Muscle layer of colon (tissue), 2 donors: ENCODE measurements around the gene PIK3C2A.
"Not testable (repeated sequence)": the region's sequence is repeated elsewhere in the genome, so short reads cannot be mapped to it uniquely, and the experiment has no call there.

Source experiments
- H3K27ac ChIP-seq: one replicate; pipeline ENCODE4 v1.7.0; 2013; ENCODE audit warnings: low read depth, mild to moderate bottlenecking, low read length, moderate library complexity
- H3K27me3 ChIP-seq, 2 donors: one replicate each; pipeline ENCODE4 v1.7.0; 2013; ENCODE audit warnings: low read length in 2 of 2, mild to moderate bottlenecking in 2 of 2; ENCODE audit not compliant: insufficient read depth in 2 of 2, control insufficient read depth in 1 of 2
- H3K36me3 ChIP-seq: one replicate; pipeline ENCODE4 v1.7.0; 2013; ENCODE audit warnings: mild to moderate bottlenecking, low read length; ENCODE audit not compliant: insufficient read depth
- H3K4me1 ChIP-seq: one replicate; pipeline ENCODE4 v1.7.0; 2013; ENCODE audit warnings: mild to moderate bottlenecking, low read length; ENCODE audit not compliant: insufficient read depth
- H3K4me3 ChIP-seq, 2 donors: one replicate each; pipeline ENCODE4 v1.7.0; 2013; ENCODE audit warnings: low read length in 2 of 2, low read depth in 1 of 2, mild to moderate bottlenecking in 1 of 2, moderate library complexity in 1 of 2
- H3K9ac ChIP-seq: one replicate; pipeline ENCODE4 v1.7.0; 2013; ENCODE audit warnings: low read length
- H3K9me3 ChIP-seq: one replicate; pipeline ENCODE4 v1.7.0; 2013; ENCODE audit warnings: mild to moderate bottlenecking, low read length
- donor health status: abdominal sarcoma.
- donor health status: Adenocarcinoma of cecum.

PIK3C2A gene, protein sequence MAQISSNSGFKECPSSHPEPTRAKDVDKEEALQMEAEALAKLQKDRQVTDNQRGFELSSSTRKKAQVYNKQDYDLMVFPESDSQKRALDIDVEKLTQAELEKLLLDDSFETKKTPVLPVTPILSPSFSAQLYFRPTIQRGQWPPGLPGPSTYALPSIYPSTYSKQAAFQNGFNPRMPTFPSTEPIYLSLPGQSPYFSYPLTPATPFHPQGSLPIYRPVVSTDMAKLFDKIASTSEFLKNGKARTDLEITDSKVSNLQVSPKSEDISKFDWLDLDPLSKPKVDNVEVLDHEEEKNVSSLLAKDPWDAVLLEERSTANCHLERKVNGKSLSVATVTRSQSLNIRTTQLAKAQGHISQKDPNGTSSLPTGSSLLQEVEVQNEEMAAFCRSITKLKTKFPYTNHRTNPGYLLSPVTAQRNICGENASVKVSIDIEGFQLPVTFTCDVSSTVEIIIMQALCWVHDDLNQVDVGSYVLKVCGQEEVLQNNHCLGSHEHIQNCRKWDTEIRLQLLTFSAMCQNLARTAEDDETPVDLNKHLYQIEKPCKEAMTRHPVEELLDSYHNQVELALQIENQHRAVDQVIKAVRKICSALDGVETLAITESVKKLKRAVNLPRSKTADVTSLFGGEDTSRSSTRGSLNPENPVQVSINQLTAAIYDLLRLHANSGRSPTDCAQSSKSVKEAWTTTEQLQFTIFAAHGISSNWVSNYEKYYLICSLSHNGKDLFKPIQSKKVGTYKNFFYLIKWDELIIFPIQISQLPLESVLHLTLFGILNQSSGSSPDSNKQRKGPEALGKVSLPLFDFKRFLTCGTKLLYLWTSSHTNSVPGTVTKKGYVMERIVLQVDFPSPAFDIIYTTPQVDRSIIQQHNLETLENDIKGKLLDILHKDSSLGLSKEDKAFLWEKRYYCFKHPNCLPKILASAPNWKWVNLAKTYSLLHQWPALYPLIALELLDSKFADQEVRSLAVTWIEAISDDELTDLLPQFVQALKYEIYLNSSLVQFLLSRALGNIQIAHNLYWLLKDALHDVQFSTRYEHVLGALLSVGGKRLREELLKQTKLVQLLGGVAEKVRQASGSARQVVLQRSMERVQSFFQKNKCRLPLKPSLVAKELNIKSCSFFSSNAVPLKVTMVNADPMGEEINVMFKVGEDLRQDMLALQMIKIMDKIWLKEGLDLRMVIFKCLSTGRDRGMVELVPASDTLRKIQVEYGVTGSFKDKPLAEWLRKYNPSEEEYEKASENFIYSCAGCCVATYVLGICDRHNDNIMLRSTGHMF (N-terminal part only)

DNA sequence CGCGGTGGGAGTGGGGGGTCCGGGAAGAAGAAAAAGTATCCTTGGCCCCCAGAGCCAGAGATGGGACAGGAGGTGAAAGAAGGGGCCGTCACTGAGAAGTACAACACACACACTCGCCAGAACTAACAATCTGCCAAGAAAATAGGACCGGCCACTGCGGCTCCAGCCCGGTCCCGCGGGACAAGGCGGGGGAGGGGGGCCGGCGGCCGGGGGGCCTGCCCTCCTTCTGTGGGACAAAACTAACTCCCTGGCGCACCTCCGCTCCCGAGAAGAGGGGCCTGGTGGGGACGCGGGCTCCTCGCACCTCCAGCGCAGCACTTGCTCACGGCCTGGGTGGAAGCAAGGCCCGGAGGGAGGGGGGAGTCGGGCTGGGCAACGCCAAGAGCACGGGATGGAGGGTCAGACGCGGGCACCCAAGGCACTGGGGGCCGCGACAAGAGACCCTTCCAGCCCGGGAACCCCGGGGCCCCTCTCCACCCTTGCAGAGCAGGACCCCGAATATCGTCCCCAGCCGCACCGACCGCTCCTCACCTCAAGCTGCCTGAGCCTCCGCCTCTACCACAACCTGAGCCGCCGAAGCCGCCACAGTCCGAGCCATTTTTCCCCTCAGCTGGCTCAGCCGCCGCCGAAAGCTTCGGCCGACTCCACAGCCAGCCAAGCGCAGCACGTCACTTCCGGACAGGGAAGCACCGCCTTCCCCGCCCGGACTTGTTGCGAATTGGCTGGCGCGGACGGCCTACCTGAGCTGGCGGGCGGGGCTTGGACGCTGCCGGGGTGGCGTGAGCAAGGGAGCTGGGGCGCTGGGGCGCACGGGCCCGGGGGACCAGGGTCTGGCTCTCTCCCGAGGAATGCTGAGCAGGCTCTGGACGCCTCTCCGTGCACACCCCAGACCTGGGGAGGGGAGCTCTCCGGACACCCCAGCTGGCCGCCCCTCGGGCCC, at the start of gene PIK3C2A:
Gene PIK3C2A, minus strand, starts transcription at position 670 of the 940 bp plus-strand sequence. CDS start 38,245 bp downstream, outside the sequence.
- Histone ChIP-seq H3K27ac (peak within 1 kb of the TSS; percentile 87), H3K9me3 (no peaks in the 10 kb centered on the region), H3K4me3 (peak within 1 kb of the TSS; percentile 74 to 76), H3K4me1 (peaks cover 14% of the 10 kb centered on the region), H3K9ac (peak within 1 kb of the TSS; percentile 82), H3K36me3 (no peaks in the 10 kb centered on the region), H3K27me3 (no peaks in the 10 kb centered on the region)

DNA sequence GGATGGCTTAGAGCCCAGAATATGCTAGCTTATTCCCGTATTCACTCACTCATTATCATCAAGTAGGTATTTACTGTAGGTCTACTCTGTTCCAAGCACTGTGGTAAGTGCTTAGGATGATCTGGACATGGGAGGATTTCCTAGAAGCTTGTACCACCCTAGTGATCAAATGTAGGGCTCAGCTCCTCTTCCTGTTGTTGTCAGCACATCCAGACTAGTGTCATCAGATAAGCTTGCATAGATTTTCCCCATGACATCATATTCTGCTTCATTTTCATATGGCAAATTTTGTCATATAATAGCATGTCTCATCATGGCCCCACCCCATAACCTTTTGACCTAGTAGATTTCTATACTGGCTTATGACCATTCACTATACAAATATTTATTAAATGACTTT, 49.4 kb upstream of the PIK3C2A start:
- no peaks in the 10 kb centered on the region for H3K27me3 ChIP-seq
- H3K4me1 ChIP-seq = no peaks in the 10 kb centered on the region
- H3K36me3 ChIP-seq = no peaks in the 10 kb centered on the region
- H3K9me3 ChIP-seq = no peaks in the 10 kb centered on the region
- no peak overlapping the region for H3K27ac ChIP-seq
- no peak overlapping the region for H3K9ac ChIP-seq
- H3K4me3 ChIP-seq = no peak overlapping the region

DNA sequence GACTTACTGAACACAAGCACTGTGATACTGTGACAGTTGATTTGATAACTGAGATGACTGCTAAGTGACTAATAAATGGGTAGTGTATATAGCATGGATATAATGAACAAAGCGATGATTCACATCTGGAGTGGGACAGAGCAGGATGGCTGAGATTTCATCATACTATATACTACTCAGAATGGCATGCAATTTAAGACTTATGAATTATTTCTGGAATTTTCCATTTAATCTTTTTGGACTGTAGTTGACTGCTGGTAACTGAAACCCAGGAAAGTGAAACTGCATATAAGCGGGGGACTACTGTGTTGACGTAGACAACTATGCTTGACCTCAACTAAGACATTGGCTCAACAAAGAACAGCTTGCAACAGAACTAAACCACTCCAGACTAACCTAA, 48.7 kb upstream of the PIK3C2A start:
- Histone ChIP-seq H3K9ac (no peak overlapping the region), H3K9me3 (no peaks in the 10 kb centered on the region), H3K4me3 (no peak overlapping the region), H3K4me1 (no peaks in the 10 kb centered on the region), H3K36me3 (no peaks in the 10 kb centered on the region), H3K27me3 (no peaks in the 10 kb centered on the region), H3K27ac (no peak overlapping the region)

DNA sequence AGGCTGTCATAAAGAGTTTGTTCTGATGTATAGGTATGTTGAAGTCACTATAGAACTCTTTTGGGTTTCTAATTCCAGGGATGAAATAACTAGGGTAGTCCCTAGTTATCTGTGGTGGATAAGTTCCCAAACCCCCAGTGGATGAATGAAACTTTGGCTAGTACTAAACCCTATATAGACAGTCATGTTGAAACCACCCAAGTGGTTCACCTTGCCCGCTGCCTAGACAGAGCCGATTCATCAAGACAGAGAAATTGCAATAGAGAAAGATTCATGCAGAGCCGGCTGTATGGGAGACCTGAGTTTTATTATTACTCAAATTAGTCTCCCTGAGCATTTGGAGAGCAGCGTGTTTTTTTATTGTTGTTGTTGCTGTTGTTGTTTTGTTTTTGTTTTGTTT, 44.9 kb upstream of the PIK3C2A start:
- H3K9me3 ChIP-seq = no peaks in the 10 kb centered on the region
- H3K36me3 ChIP-seq = no peaks in the 10 kb centered on the region
- no peaks in the 10 kb centered on the region for H3K4me1 ChIP-seq
- H3K27me3 ChIP-seq = no peaks in the 10 kb centered on the region
- H3K9ac ChIP-seq = no peak overlapping the region
- no peak overlapping the region for H3K4me3 ChIP-seq
- no peak overlapping the region for H3K27ac ChIP-seq

DNA sequence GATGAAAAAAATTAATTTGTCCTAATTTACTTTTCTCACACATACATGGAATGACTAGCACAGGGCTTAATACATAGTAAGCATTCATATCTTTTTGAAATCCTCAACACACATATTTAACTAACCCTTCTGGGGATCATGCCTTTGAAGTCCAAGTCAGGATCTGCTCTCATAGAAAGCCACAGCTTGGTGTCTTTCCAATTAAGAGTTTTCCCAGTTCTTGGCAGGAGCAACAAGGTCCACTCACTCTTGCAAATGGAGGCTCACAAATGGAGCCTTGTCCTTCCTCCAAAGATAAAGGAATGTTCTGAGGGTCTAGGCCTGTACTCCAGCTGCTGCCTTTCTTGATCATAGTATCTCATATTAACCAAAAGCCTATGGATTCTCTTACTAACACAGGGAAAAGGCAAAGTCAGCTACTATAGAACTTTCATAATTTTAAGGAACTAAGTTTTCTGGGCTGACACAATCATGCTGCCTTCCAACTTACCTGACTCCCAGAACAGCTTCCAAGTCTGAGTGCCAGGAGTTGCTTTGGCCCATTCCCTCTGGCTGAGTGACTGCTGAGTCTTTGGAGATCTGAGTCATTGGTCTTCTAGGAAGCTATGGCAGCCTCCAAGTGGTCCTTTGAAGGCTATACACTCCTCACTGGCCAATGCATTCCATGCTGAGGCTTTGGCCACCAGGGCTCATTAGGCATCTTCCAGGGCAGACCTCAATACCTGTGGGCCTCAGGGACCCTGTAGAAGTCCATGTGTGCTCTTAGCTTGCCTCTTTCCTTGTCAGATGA, 43.0 kb upstream of the PIK3C2A start:
- Histone ChIP-seq H3K9me3 (no peaks in the 10 kb centered on the region), H3K27me3 (no peaks in the 10 kb centered on the region), H3K4me3 (no peak overlapping the region), H3K27ac (no peak overlapping the region), H3K9ac (no peak overlapping the region), H3K36me3 (no peaks in the 10 kb centered on the region), H3K4me1 (no peaks in the 10 kb centered on the region)

DNA sequence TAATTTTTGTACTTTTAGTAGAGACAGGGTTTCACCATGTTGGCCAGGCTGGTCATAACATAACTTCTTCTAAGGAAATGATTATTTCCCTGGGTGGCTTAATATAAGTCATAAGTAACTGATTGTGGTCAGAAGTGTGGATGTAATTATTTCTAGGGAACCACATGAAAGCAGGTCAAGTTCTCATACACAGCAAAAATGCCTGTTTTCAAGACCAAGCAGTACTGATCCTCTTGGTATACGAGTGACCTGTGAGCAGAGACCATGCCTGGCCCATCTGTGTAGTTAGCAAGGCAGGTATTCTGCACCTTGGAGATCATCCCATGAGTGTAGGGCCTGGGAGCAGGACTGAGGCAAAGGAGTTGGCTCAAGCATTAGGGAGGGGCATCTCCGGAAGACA, 36.3 kb upstream of the PIK3C2A start:
- no peak overlapping the region for H3K4me3 ChIP-seq
- H3K27me3 ChIP-seq = no peaks in the 10 kb centered on the region
- H3K9me3 ChIP-seq = no peaks in the 10 kb centered on the region
- H3K4me1 ChIP-seq = no peaks in the 10 kb centered on the region
- H3K27ac ChIP-seq = no peak overlapping the region
- H3K36me3 ChIP-seq = no peaks in the 10 kb centered on the region
- H3K9ac ChIP-seq = no peak overlapping the region

DNA sequence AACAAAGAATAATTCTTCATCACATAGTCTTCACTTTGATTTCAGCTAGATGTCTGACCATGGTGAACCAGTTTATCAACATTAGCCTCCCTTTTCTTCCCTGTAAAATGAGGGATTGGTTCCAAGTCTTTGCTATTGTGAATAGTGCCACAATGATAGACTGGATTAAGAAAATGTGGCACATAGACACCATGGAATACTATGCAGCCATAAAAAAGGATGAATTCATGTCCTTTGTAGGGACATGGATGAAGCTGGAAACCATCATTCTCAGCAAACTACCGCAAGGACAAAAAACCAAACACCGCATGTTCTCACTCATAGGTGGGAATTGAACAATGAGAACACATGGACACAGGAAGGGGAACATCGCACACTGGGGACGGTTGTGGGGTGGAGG, 35.2 kb upstream of the PIK3C2A start:
- H3K36me3 ChIP-seq, H3K9ac ChIP-seq, H3K9me3 ChIP-seq, H3K4me3 ChIP-seq, H3K27ac ChIP-seq, H3K4me1 ChIP-seq, H3K27me3 ChIP-seq: not testable (repeated sequence)

DNA sequence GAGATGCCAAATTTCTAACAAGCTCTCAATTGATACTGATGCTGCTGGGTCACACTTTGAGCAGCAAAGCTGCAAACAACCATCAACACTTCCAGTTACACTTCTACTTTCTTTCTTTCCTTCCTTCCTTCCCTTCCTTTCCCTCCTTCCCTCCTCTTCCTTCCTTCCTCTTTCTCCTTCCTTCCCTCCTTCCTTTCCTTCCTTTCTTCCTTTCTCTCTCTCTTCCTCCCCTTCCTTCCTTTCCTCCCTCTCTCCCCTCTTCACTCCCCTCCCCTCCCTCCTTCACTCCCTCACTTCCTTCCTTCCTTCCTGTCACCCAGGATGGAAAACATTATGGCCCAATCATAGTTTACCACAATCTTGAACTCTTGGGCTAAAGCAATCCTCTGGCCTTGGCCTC, 33.0 kb upstream of the PIK3C2A start:
- Histone ChIP-seq H3K27ac (no peak overlapping the region), H3K4me3 (no peak overlapping the region), H3K27me3 (no peaks in the 10 kb centered on the region), H3K36me3 (no peaks in the 10 kb centered on the region), H3K4me1 (no peaks in the 10 kb centered on the region), H3K9me3 (no peaks in the 10 kb centered on the region), H3K9ac (no peak overlapping the region)

DNA sequence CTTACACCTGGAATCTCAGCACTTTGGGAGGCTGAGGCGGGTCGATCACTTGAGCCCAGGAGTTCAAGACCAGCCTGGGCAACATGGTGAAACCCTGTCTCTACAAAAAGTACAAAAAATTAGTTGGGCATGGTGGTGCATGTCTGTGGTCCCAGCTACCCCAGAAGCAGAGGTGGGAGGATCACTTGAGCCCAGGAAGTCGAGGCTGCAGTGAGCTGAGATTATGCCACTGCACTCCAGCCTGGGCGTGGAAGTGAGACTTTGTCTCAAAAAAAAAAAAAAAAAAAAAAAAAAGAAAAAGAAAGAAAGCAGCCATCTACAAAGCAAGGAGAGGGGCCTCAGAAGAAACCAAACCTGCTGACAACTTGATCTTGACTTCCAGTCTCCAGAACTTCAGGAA, 32.1 kb upstream of the PIK3C2A start:
- not testable (repeated sequence) for H3K4me1 ChIP-seq, H3K9ac ChIP-seq, H3K9me3 ChIP-seq

DNA sequence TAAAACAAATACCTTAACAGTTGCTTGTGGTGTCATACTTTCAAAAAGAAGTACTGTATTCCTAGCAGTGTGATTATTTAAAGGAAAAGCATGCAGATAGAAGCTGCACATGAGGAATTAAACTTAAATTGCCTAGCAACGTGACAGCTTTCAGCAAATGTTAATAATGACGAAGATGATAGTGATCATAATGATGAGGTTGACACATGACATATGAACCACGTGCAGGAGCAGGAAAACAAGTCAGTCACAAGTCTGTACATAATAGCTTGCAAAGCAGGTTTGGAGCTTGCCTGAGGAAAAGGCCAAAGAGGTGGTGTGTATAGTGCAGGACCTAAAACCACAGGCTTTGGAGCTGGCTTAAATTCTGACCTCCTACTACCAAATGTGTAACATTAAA, 30.6 kb upstream of the PIK3C2A start:
- Histone ChIP-seq H3K4me1 (no peaks in the 10 kb centered on the region), H3K9me3 (no peaks in the 10 kb centered on the region), H3K4me3 (no peak overlapping the region), H3K27me3 (no peaks in the 10 kb centered on the region), H3K36me3 (no peaks in the 10 kb centered on the region), H3K9ac (no peak overlapping the region), H3K27ac (no peak overlapping the region)

More for the DNA sequence above, 32.1 kb upstream of the PIK3C2A start:
- H3K27me3 ChIP-seq, H3K27ac ChIP-seq, H3K36me3 ChIP-seq, H3K4me3 ChIP-seq: not testable (repeated sequence)
